ENCODE data around the gene DDI2.

The DDI2 gene

DNA sequence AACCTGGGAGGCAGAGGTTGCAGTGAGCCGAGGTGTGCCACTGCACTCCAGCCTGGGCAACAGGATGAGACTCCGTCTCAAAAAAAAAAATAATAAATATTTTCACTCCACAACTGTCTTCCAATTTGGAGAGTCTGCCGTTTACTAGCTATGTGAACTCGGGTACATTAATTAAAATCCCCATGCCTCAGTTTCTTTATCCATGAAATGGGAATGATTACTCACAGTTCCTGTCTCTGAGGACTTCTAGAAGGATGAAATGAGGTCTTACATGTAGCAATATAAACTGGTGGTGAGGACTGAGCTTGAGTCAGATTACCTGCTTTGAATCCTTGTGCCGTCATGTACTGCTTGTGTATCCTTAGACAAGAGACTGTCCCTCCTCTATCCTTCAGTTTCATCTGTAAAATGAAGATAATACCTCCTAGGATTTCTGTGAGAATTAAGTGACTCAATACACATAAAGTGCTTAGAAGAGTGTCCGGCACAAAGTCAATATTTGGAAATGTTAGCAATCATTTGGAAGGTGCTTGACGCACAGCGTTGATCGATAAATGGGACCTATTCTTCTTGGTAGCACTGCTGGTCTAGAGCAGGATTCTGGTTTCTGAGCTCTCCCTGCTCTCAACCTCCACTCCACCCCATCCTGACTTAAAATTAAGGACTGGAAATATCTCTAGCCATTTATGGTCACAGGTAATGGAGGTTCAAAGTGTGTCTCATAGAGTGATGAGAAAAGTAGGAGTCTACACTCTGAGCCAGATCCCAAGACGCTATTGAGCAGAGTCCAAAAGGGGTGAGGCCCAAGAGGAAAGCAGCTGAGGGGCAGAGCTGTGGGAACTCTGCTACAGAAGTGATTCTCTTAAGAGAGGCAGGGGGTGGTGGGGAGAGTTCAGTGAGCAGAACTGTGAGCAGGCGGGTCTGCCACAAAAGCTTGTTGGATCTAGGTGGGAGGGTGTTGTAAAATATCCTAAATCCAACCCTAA is 11.6 kb upstream of the DDI2 start:
- no peak overlapping the region for H3K9ac ChIP-seq (ENCODE audit: low read depth in 1 of 2, low read length in 2 of 2)
- peak overlapping the region in 1 of 2 donors; percentile 11 for H3K4me3 ChIP-seq (ENCODE audit: low read depth in 1 of 2, low read length in 2 of 2)
- no peaks in the 10 kb centered on the region for H3K36me3 ChIP-seq (ENCODE audit: control insufficient read depth in 1 of 2, insufficient read depth in 2 of 2, low read length in 2 of 2)
- H3K27ac ChIP-seq (ENCODE audit: low read depth, low read length) = no peak overlapping the region
- H3K4me1 ChIP-seq (ENCODE audit: control insufficient read depth in 1 of 2, insufficient read depth in 2 of 2, low read length in 2 of 2) = peaks cover 10 to 23% of the 10 kb centered on the region in 2 donors
- H3K9me3 ChIP-seq (ENCODE audit: control insufficient read depth in 1 of 2, low read length in 2 of 2) = no peaks in the 10 kb centered on the region
- no peaks in the 10 kb centered on the region for H3K27me3 ChIP-seq (ENCODE audit: control insufficient read depth in 1 of 2, insufficient read depth in 2 of 2, low read length in 2 of 2)

GRCh38 chr1:15609631-15610030 is 7.6 kb upstream of the DDI2 start:
- Histone ChIP-seq H3K4me3 (ENCODE audit: low read depth in 1 of 2, low read length in 2 of 2) (no peak overlapping the region), H3K4me1 (ENCODE audit: control insufficient read depth in 1 of 2, insufficient read depth in 2 of 2, low read length in 2 of 2) (peaks cover 4 to 7% of the 10 kb centered on the region in 2 donors), H3K9ac (ENCODE audit: low read depth in 1 of 2, low read length in 2 of 2) (no peak overlapping the region), H3K36me3 (ENCODE audit: control insufficient read depth in 1 of 2, insufficient read depth in 2 of 2, low read length in 2 of 2) (no peaks in the 10 kb centered on the region), H3K27me3 (ENCODE audit: control insufficient read depth in 1 of 2, insufficient read depth in 2 of 2, low read length in 2 of 2) (no peaks in the 10 kb centered on the region), H3K9me3 (ENCODE audit: control insufficient read depth in 1 of 2, low read length in 2 of 2) (no peaks in the 10 kb centered on the region), H3K27ac (ENCODE audit: low read depth, low read length) (no peak overlapping the region)

GRCh38 chr1:15610167-15610566 is 7.1 kb upstream of the DDI2 start:
- H3K36me3 ChIP-seq (ENCODE audit: control insufficient read depth in 1 of 2, insufficient read depth in 2 of 2, low read length in 2 of 2) = no peaks in the 10 kb centered on the region
- H3K27ac ChIP-seq (ENCODE audit: low read depth, low read length) = no peak overlapping the region
- H3K4me1 ChIP-seq (ENCODE audit: control insufficient read depth in 1 of 2, insufficient read depth in 2 of 2, low read length in 2 of 2) = peaks cover 4 to 7% of the 10 kb centered on the region in 2 donors

GRCh38 chr1:15616373-15617172 is 685 bp upstream of the DDI2 start:
- peak overlapping the region; percentile 61 to 81 for H3K4me3 ChIP-seq (ENCODE audit: low read depth in 1 of 2, low read length in 2 of 2)

More at GRCh38 chr1:15610167-15610566, 7.1 kb upstream of the DDI2 start:
- no peak overlapping the region for H3K4me3 ChIP-seq (ENCODE audit: low read depth in 1 of 2, low read length in 2 of 2)
- no peaks in the 10 kb centered on the region for H3K9me3 ChIP-seq (ENCODE audit: control insufficient read depth in 1 of 2, low read length in 2 of 2)
- H3K27me3 ChIP-seq (ENCODE audit: control insufficient read depth in 1 of 2, insufficient read depth in 2 of 2, low read length in 2 of 2) = no peaks in the 10 kb centered on the region
- H3K9ac ChIP-seq (ENCODE audit: low read depth in 1 of 2, low read length in 2 of 2) = no peak overlapping the region

GRCh38 chr1:15618077-15618654 is 908 bp downstream of the DDI2 start:
- H3K36me3 ChIP-seq (ENCODE audit: control insufficient read depth in 1 of 2, insufficient read depth in 2 of 2, low read length in 2 of 2) = no peaks in the 10 kb centered on the region
- no peaks in the 10 kb centered on the region for H3K27me3 ChIP-seq (ENCODE audit: control insufficient read depth in 1 of 2, insufficient read depth in 2 of 2, low read length in 2 of 2)
- H3K4me1 ChIP-seq (ENCODE audit: control insufficient read depth in 1 of 2, insufficient read depth in 2 of 2, low read length in 2 of 2) = peaks cover 29 to 32% of the 10 kb centered on the region in 2 donors
- H3K9ac ChIP-seq (ENCODE audit: low read depth in 1 of 2, low read length in 2 of 2) = peak overlapping the region; percentile 95 to 97
- H3K4me3 ChIP-seq (ENCODE audit: low read depth in 1 of 2, low read length in 2 of 2) = peak overlapping the region; percentile 97 to 98
- peak overlapping the region; percentile 95 for H3K27ac ChIP-seq (ENCODE audit: low read depth, low read length)
- no peaks in the 10 kb centered on the region for H3K9me3 ChIP-seq (ENCODE audit: control insufficient read depth in 1 of 2, low read length in 2 of 2)

More at GRCh38 chr1:15616373-15617172, 685 bp upstream of the DDI2 start:
- no peaks in the 10 kb centered on the region for H3K27me3 ChIP-seq (ENCODE audit: control insufficient read depth in 1 of 2, insufficient read depth in 2 of 2, low read length in 2 of 2)
- no peaks in the 10 kb centered on the region for H3K36me3 ChIP-seq (ENCODE audit: control insufficient read depth in 1 of 2, insufficient read depth in 2 of 2, low read length in 2 of 2)
- peaks cover 25 to 29% of the 10 kb centered on the region in 2 donors for H3K4me1 ChIP-seq (ENCODE audit: control insufficient read depth in 1 of 2, insufficient read depth in 2 of 2, low read length in 2 of 2)
- H3K9ac ChIP-seq (ENCODE audit: low read depth in 1 of 2, low read length in 2 of 2) = peak overlapping the region; percentile 51 to 61
- no peaks in the 10 kb centered on the region for H3K9me3 ChIP-seq (ENCODE audit: control insufficient read depth in 1 of 2, low read length in 2 of 2)
- H3K27ac ChIP-seq (ENCODE audit: low read depth, low read length) = peak overlapping the region; percentile 76

- peak overlapping the region; percentile 95 to 97 for H3K9ac ChIP-seq (ENCODE audit: low read depth in 1 of 2, low read length in 2 of 2)
- H3K27me3 ChIP-seq (ENCODE audit: control insufficient read depth in 1 of 2, insufficient read depth in 2 of 2, low read length in 2 of 2) = no peaks in the 10 kb centered on the region
- H3K4me3 ChIP-seq (ENCODE audit: low read depth in 1 of 2, low read length in 2 of 2) = peak overlapping the region; percentile 97 to 98
- no peaks in the 10 kb centered on the region for H3K9me3 ChIP-seq (ENCODE audit: control insufficient read depth in 1 of 2, low read length in 2 of 2)
- H3K27ac ChIP-seq (ENCODE audit: low read depth, low read length) = peak overlapping the region; percentile 95
- H3K36me3 ChIP-seq (ENCODE audit: control insufficient read depth in 1 of 2, insufficient read depth in 2 of 2, low read length in 2 of 2) = no peaks in the 10 kb centered on the region
- peaks cover 29 to 32% of the 10 kb centered on the region in 2 donors for H3K4me1 ChIP-seq (ENCODE audit: control insufficient read depth in 1 of 2, insufficient read depth in 2 of 2, low read length in 2 of 2)
Measured at GRCh38 chr1:15618655-15619525, 1.6 kb downstream of the DDI2 start.

GRCh38 chr1:15620155-15620545 is 2.9 kb downstream of the DDI2 start:
- H3K27me3 ChIP-seq (ENCODE audit: control insufficient read depth in 1 of 2, insufficient read depth in 2 of 2, low read length in 2 of 2) = no peaks in the 10 kb centered on the region
- H3K4me1 ChIP-seq (ENCODE audit: control insufficient read depth in 1 of 2, insufficient read depth in 2 of 2, low read length in 2 of 2) = peaks cover 32 to 38% of the 10 kb centered on the region in 2 donors
- H3K27ac ChIP-seq (ENCODE audit: low read depth, low read length) = no peak overlapping the region
- H3K9ac ChIP-seq (ENCODE audit: low read depth in 1 of 2, low read length in 2 of 2) = no peak overlapping the region
- H3K9me3 ChIP-seq (ENCODE audit: control insufficient read depth in 1 of 2, low read length in 2 of 2) = no peaks in the 10 kb centered on the region
- no peak overlapping the region for H3K4me3 ChIP-seq (ENCODE audit: low read depth in 1 of 2, low read length in 2 of 2)
- no peaks in the 10 kb centered on the region for H3K36me3 ChIP-seq (ENCODE audit: control insufficient read depth in 1 of 2, insufficient read depth in 2 of 2, low read length in 2 of 2)

- peaks cover 38 to 39% of the 10 kb centered on the region in 2 donors for H3K4me1 ChIP-seq (ENCODE audit: control insufficient read depth in 1 of 2, insufficient read depth in 2 of 2, low read length in 2 of 2)
- H3K4me3 ChIP-seq (ENCODE audit: low read depth in 1 of 2, low read length in 2 of 2) = no peak overlapping the region
- no peaks in the 10 kb centered on the region for H3K9me3 ChIP-seq (ENCODE audit: control insufficient read depth in 1 of 2, low read length in 2 of 2)
- H3K27me3 ChIP-seq (ENCODE audit: control insufficient read depth in 1 of 2, insufficient read depth in 2 of 2, low read length in 2 of 2) = no peaks in the 10 kb centered on the region
- no peak overlapping the region for H3K27ac ChIP-seq (ENCODE audit: low read depth, low read length)
- H3K36me3 ChIP-seq (ENCODE audit: control insufficient read depth in 1 of 2, insufficient read depth in 2 of 2, low read length in 2 of 2) = no peaks in the 10 kb centered on the region
- no peak overlapping the region for H3K9ac ChIP-seq (ENCODE audit: low read depth in 1 of 2, low read length in 2 of 2)
Measured at GRCh38 chr1:15620902-15621682, 3.8 kb downstream of the DDI2 start.

- Histone ChIP-seq H3K4me1 (ENCODE audit: control insufficient read depth in 1 of 2, insufficient read depth in 2 of 2, low read length in 2 of 2) (peaks cover 32 to 34% of the 10 kb centered on the region in 2 donors), H3K4me3 (ENCODE audit: low read depth in 1 of 2, low read length in 2 of 2) (no peak overlapping the region), H3K27ac (ENCODE audit: low read depth, low read length) (no peak overlapping the region), H3K9me3 (ENCODE audit: control insufficient read depth in 1 of 2, low read length in 2 of 2) (no peaks in the 10 kb centered on the region), H3K36me3 (ENCODE audit: control insufficient read depth in 1 of 2, insufficient read depth in 2 of 2, low read length in 2 of 2) (peaks cover 2 to 7% of the 10 kb centered on the region in 2 donors), H3K9ac (ENCODE audit: low read depth in 1 of 2, low read length in 2 of 2) (no peak overlapping the region), H3K27me3 (ENCODE audit: control insufficient read depth in 1 of 2, insufficient read depth in 2 of 2, low read length in 2 of 2) (no peaks in the 10 kb centered on the region)
Measured at GRCh38 chr1:15621975-15622374, 4.7 kb downstream of the DDI2 start.
